ENCODE data around the gene SNX3.

The SNX3 gene

GRCh38 chr6:108176281-108177089, 84.4 kb downstream of the SNX3 start:
- ChIA-PET POLR2A (no interaction called here), CTCF (interaction anchor here (0.8 to 1.2 kb wide), 2 partner anchors 13 to 63 kb away, joined by 3 to 4 read pairs; no protein-coding TSS in a partner anchor)
- Histone ChIP-seq H3K9me3 (ENCODE audit: control insufficient read depth, insufficient read depth, low read depth, low read length) (no peaks in the 10 kb centered on the region), H3K4me3 (ENCODE audit: low read depth, low read length) (no peak overlapping the region), H3K36me3 (ENCODE audit: control insufficient read depth in 2 of 2, insufficient read depth in 1 of 2, low read length in 2 of 2) (no peaks in the 10 kb centered on the region; a peak in 1 of 3 replicates), H3K27ac (ENCODE audit: extremely low read depth, low read depth, low read length) (no peak overlapping the region), H3K4me1 (ENCODE audit: control insufficient read depth, insufficient read depth, low read length) (no peaks in the 10 kb centered on the region)
- no peak for TF ChIP-seq ZNF148 (tag by site-specific recombination; IDR thresholded peaks at IDR 0.05; ENCODE audit: borderline replicate concordance)
- TF ChIP-seq BCL11A (tag by site-specific recombination; IDR thresholded peaks at IDR 0.05; ENCODE audit: low read depth), result no peak
- TF ChIP-seq ZNF629 (tag by site-specific recombination; IDR thresholded peaks at IDR 0.05), result no peak
- no peak for TF ChIP-seq ZNF658 (tag by site-specific recombination; IDR thresholded peaks at IDR 0.05)
- no peak for TF ChIP-seq ZBTB20 (tag by site-specific recombination; IDR thresholded peaks at IDR 0.05)
- no peak for TF ChIP-seq PRDM10 (tag by site-specific recombination; IDR thresholded peaks at IDR 0.05)
- TF ChIP-seq ZNF610 (tag by site-specific recombination; IDR thresholded peaks at IDR 0.05; ENCODE audit: borderline replicate concordance), result no peak
- no peak for TF ChIP-seq ZNF175 (tag by site-specific recombination; IDR thresholded peaks at IDR 0.05)
- TF ChIP-seq ZNF785 (tag by site-specific recombination; IDR thresholded peaks at IDR 0.05), result no peak
- no peak for TF ChIP-seq ZNF768 (tag by site-specific recombination; IDR thresholded peaks at IDR 0.05)
- no peak for TF ChIP-seq ZNF600 (tag by site-specific recombination; IDR thresholded peaks at IDR 0.05)
- TF ChIP-seq ZNF777 (tag by site-specific recombination; IDR thresholded peaks at IDR 0.05; ENCODE audit: borderline replicate concordance), result no peak
- TF ChIP-seq, protein P1, sequence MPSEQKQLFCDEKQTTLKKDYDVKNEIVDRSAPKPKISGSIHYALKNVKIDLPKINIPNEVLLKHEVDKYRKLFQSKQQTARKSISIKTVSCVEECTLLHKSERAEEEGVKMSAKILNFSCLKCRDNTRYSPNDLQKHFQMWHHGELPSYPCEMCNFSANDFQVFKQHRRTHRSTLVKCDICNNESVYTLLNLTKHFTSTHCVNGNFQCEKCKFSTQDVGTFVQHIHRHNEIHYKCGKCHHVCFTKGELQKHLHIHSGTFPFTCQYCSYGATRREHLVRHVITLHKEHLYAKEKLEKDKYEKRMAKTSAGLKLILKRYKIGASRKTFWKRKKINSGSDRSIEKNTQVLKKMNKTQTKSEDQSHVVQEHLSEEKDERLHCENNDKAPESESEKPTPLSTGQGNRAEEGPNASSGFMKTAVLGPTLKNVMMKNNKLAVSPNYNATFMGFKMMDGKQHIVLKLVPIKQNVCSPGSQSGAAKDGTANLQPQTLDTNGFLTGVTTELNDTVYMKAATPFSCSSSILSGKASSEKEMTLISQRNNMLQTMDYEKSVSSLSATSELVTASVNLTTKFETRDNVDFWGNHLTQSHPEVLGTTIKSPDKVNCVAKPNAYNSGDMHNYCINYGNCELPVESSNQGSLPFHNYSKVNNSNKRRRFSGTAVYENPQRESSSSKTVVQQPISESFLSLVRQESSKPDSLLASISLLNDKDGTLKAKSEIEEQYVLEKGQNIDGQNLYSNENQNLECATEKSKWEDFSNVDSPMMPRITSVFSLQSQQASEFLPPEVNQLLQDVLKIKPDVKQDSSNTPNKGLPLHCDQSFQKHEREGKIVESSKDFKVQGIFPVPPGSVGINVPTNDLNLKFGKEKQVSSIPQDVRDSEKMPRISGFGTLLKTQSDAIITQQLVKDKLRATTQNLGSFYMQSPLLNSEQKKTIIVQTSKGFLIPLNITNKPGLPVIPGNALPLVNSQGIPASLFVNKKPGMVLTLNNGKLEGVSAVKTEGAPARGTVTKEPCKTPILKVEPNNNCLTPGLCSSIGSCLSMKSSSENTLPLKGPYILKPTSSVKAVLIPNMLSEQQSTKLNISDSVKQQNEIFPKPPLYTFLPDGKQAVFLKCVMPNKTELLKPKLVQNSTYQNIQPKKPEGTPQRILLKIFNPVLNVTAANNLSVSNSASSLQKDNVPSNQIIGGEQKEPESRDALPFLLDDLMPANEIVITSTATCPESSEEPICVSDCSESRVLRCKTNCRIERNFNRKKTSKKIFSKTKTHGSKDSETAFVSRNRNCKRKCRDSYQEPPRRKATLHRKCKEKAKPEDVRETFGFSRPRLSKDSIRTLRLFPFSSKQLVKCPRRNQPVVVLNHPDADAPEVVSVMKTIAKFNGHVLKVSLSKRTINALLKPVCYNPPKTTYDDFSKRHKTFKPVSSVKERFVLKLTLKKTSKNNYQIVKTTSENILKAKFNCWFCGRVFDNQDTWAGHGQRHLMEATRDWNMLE (tag by site-specific recombination; conservative IDR thresholded peaks at IDR 0.05; ENCODE audit: low read depth), result no peak
- no peak for TF ChIP-seq ZNF2 (tag by site-specific recombination; IDR thresholded peaks at IDR 0.05)
- no peak for TF ChIP-seq ZNF48 (tag by site-specific recombination; IDR thresholded peaks at IDR 0.05)
- TF ChIP-seq ZNF138 (tag by site-specific recombination; IDR thresholded peaks at IDR 0.05; ENCODE audit: borderline replicate concordance), result no peak
- TF ChIP-seq SCRT1 (tag by site-specific recombination; IDR thresholded peaks at IDR 0.05; ENCODE audit: borderline replicate concordance), result no peak
- no peak for TF ChIP-seq ZNF394 (tag by site-specific recombination; IDR thresholded peaks at IDR 0.05; ENCODE audit: borderline replicate concordance)
- TF ChIP-seq ZNF16 (tag by site-specific recombination; IDR thresholded peaks at IDR 0.05; ENCODE audit: low read depth), result no peak

All from HEK293 (cell line).